H9 (cell line): ENCODE measurements around the gene NTSR2. TPM values are rescaled to one million over a fixed set of nuclear protein-coding genes. Genes with fewer than 3 reads are reported as not detected.

ENCODE experiments used
- DNase-seq: peaks from one replicate; pipeline ENCODE4 v3.0.0-alpha.2; 2017
- H2AFZ ChIP-seq: one replicate; pipeline ENCODE4 v1.6.1; 2013; ENCODE audit warnings: mild to moderate bottlenecking, low read length, control low read depth, moderate library complexity
- H2AK5ac ChIP-seq: 2 replicates; pipeline ENCODE4 v1.6.1; 2013; ENCODE audit warnings: low read length, control low read depth, mixed read lengths; ENCODE audit not compliant: insufficient read length
- H2BK120ac ChIP-seq: one replicate; pipeline ENCODE4 v1.6.1; 2013; ENCODE audit warnings: low read depth, mild to moderate bottlenecking, low read length, control low read depth, inconsistent platforms; ENCODE audit not compliant: poor library complexity, severe bottlenecking
- H2BK12ac ChIP-seq: 2 replicates; pipeline ENCODE4 v1.6.1; 2013; ENCODE audit warnings: low read length, control low read depth, mixed read lengths, low read depth; ENCODE audit not compliant: insufficient read length
- H2BK15ac ChIP-seq: 2 replicates; pipeline ENCODE4 v1.6.1; 2013; ENCODE audit warnings: low read depth, low read length, control low read depth
- H2BK20ac ChIP-seq: one replicate; pipeline ENCODE4 v1.6.1; 2013; ENCODE audit warnings: low read depth, mild to moderate bottlenecking, low read length, control low read depth, inconsistent platforms; ENCODE audit not compliant: poor library complexity, severe bottlenecking
- H2BK5ac ChIP-seq: 2 replicates; pipeline ENCODE4 v1.6.1; 2013; ENCODE audit warnings: low read length, control low read depth, mixed read lengths; ENCODE audit not compliant: insufficient read length
- H3K14ac ChIP-seq: 2 replicates; pipeline ENCODE4 v1.6.1; 2013; ENCODE audit warnings: low read length, control low read depth; ENCODE audit not compliant: insufficient read depth
- H3K18ac ChIP-seq: 2 replicates; pipeline ENCODE4 v1.6.1; 2013; ENCODE audit warnings: low read depth, mild to moderate bottlenecking, mixed read lengths, low read length, control low read depth; ENCODE audit not compliant: insufficient read length
- H3K23ac ChIP-seq: 2 replicates; pipeline ENCODE4 v1.6.1; 2013; ENCODE audit warnings: low read length, control low read depth, mixed read lengths, low read depth; ENCODE audit not compliant: insufficient read length
- H3K23me2 ChIP-seq: 2 replicates; pipeline ENCODE4 v1.6.1; 2013; ENCODE audit warnings: low read depth, mild to moderate bottlenecking, mixed read lengths, low read length, control low read depth; ENCODE audit not compliant: insufficient read length, poor library complexity, severe bottlenecking
- H3K27ac ChIP-seq: 2 replicates; pipeline ENCODE4 v1.5.1; 2013; ENCODE audit warnings: low read length, control low read depth, mixed read lengths, low read depth; ENCODE audit not compliant: insufficient read length
- H3K27me3 ChIP-seq: 2 replicates; pipeline ENCODE4 v1.6.1; 2013; ENCODE audit warnings: low read length, control low read depth, inconsistent platforms; ENCODE audit not compliant: insufficient read depth
- H3K4ac ChIP-seq: 2 replicates; pipeline ENCODE4 v1.6.1; 2013; ENCODE audit warnings: low read depth, mild to moderate bottlenecking, control low read depth, inconsistent platforms, low read length, moderate library complexity
- H3K4me1 ChIP-seq: 2 replicates; pipeline ENCODE4 v1.6.1; 2013; ENCODE audit warnings: low read length, control low read depth, inconsistent platforms; ENCODE audit not compliant: insufficient read depth
- H3K4me2 ChIP-seq: 2 replicates; pipeline ENCODE4 v1.6.1; 2013; ENCODE audit warnings: low read length, control low read depth, mixed read lengths; ENCODE audit not compliant: insufficient read length, insufficient read depth
- H3K56ac ChIP-seq: 2 replicates; pipeline ENCODE4 v1.6.1; 2013; ENCODE audit warnings: low read depth, mild to moderate bottlenecking, mixed read lengths, low read length, control low read depth; ENCODE audit not compliant: insufficient read length
- H3K79me1 ChIP-seq: 2 replicates; pipeline ENCODE4 v1.6.1; 2013; ENCODE audit warnings: low read depth, mild to moderate bottlenecking, moderate library complexity, low read length, control low read depth, inconsistent platforms; ENCODE audit not compliant: insufficient read depth, poor library complexity, severe bottlenecking
- H3K79me2 ChIP-seq: 2 replicates; pipeline ENCODE4 v1.6.1; 2013; ENCODE audit warnings: low read length, control low read depth, inconsistent platforms; ENCODE audit not compliant: insufficient read depth
- H3K9ac ChIP-seq: 2 replicates; pipeline ENCODE4 v1.6.1; 2013; ENCODE audit warnings: low read length, control low read depth, mixed read lengths; ENCODE audit not compliant: insufficient read length; ENCODE audit errors: extremely low read depth
- H3K9me3 ChIP-seq: one replicate; pipeline ENCODE4 v1.6.1; 2013; ENCODE audit warnings: low read depth, low read length, inconsistent platforms; ENCODE audit not compliant: control insufficient read depth
- H3T11ph ChIP-seq: one replicate; pipeline ENCODE4 v1.6.1; 2013; ENCODE audit warnings: mild to moderate bottlenecking, low read length, control low read depth, inconsistent platforms
- H4K20me1 ChIP-seq: one replicate; pipeline ENCODE4 v1.6.1; 2013; ENCODE audit not compliant: control insufficient read depth, insufficient read length, insufficient read depth
- H4K5ac ChIP-seq: 2 replicates; pipeline ENCODE4 v1.6.1; 2013; ENCODE audit warnings: low read depth, mild to moderate bottlenecking, mixed read lengths, low read length, control low read depth; ENCODE audit not compliant: insufficient read length
- H4K8ac ChIP-seq: replicated peaks from 2 replicates; pipeline ENCODE4 v1.6.1; 2013; ENCODE audit warnings: low read length, control low read depth, mixed read lengths, low read depth; ENCODE audit not compliant: insufficient read length
- H4K91ac ChIP-seq: 2 replicates; pipeline ENCODE4 v1.6.1; 2013; ENCODE audit warnings: low read depth, mild to moderate bottlenecking, moderate library complexity, mixed read lengths, low read length, control low read depth; ENCODE audit not compliant: insufficient read length
- H3K27ac Mint-ChIP-seq, 3 experiments: 2 replicates in 2 of 3; 3 replicates in 1 of 3; pipeline ENCODE4 v1.8.0; 2020 to 2021; ENCODE audit warnings: mixed read lengths in 3 of 3, mild to moderate bottlenecking in 1 of 3, moderate library complexity in 1 of 3
- H3K27me3 Mint-ChIP-seq: 2 replicates; pipeline ENCODE4 v1.8.0; 2021; ENCODE audit warnings: low read depth, mild to moderate bottlenecking, moderate library complexity, mixed read lengths
- H3K36me3 Mint-ChIP-seq, 3 experiments: 2 replicates in 2 of 3; 3 replicates in 1 of 3; pipeline ENCODE4 v1.8.0; 2020 to 2021; ENCODE audit warnings: low read depth in 3 of 3, mixed read lengths in 3 of 3; ENCODE audit not compliant: insufficient read depth in 1 of 3
- H3K4me1 Mint-ChIP-seq, 2 experiments: 2 replicates each; pipeline ENCODE4 v1.8.0; 2020; ENCODE audit warnings: mixed read lengths in 2 of 2
- H3K4me3 Mint-ChIP-seq, 2 experiments: 2 replicates in 1 of 2; 3 replicates in 1 of 2; pipeline ENCODE4 v1.8.0; 2020 to 2021; ENCODE audit warnings: mild to moderate bottlenecking in 2 of 2, mixed read lengths in 2 of 2, moderate library complexity in 1 of 2
- H3K9me3 Mint-ChIP-seq, 2 experiments: 2 replicates in 1 of 2; 3 replicates in 1 of 2; pipeline ENCODE4 v1.8.0; 2020; ENCODE audit warnings: mild to moderate bottlenecking in 2 of 2, mixed read lengths in 2 of 2, moderate library complexity in 1 of 2
- CTCF ChIP-seq: fragments of 200-600 bp; sonication (generic); conservative IDR thresholded peaks from 3 replicates; pipeline ENCODE4 v1.8.0; 2021; ENCODE audit warnings: antibody characterized with exemption, mild to moderate bottlenecking
- WGBS: extraction: QIAGEN DNeasy Blood & Tissue Kit; methylation state at CpG from one replicate; pipeline ENCODE4 v1.1.7; 2013; ENCODE audit warnings: missing lambda C conversion rate, low lambda C conversion rate, mixed read lengths; ENCODE audit not compliant: insufficient read length; ENCODE audit errors: extremely low coverage; 5-methylcytosine and 5-hydroxymethylcytosine counted together
- total RNA-seq: library from RNA; stranded (reverse); gene quantifications from 2 replicates; pipeline ENCODE4 v1.2.1, GENCODE V29; 2021

Gene NTSR2
- total RNA-seq, 1 experiment from 2014 or later, result not detected

- peaks cover 0 to 3% of the 10 kb centered on the region in 2 experiments; a peak in 1 of 4 replicates for H3K4me1 Mint-ChIP-seq
- H2BK5ac ChIP-seq, result no peak overlapping the region
- H3K36me3 Mint-ChIP-seq, result peaks cover 19 to 31% (median 25%) of the 10 kb centered on the region in 3 experiments
- no peaks in the 10 kb centered on the region; the same call in 1 of the 2 replicates for H3K27me3 Mint-ChIP-seq
- no peaks in the 10 kb centered on the region for H3K9me3 Mint-ChIP-seq
- no peak overlapping the region for H3K4ac ChIP-seq
- H3K18ac ChIP-seq, result no peak overlapping the region
- no peaks in the 10 kb centered on the region for H3K4me1 ChIP-seq
- H3K23me2 ChIP-seq, result no peaks in the 10 kb centered on the region
- no peak overlapping the region for H3K27ac ChIP-seq
- no CpG with 5 or more reads among the region's 28 CpGs for WGBS
- no peak overlapping the region for H4K5ac ChIP-seq
- no peak overlapping the region for H2AFZ ChIP-seq
- no peak overlapping the region for H3K4me3 Mint-ChIP-seq
- no peak overlapping the region for H2BK12ac ChIP-seq
- no peaks in the 10 kb centered on the region for H3K79me1 ChIP-seq
- DNase-seq, result no peak
- no peak overlapping the region for H3K9ac ChIP-seq
- H3K23ac ChIP-seq, result no peak overlapping the region
- no peak overlapping the region for H3K14ac ChIP-seq
- no peak for TF ChIP-seq CTCF
- no peak overlapping the region for H3K4me2 ChIP-seq
- H2AK5ac ChIP-seq, result no peak overlapping the region
- no peaks in the 10 kb centered on the region for H3K27me3 ChIP-seq
- H3T11ph ChIP-seq, result no peak overlapping the region
- no peaks in the 10 kb centered on the region for H3K79me2 ChIP-seq
- no peaks in the 10 kb centered on the region for H3K9me3 ChIP-seq
- H4K91ac ChIP-seq, result no peak overlapping the region
- H4K8ac ChIP-seq, result no peak overlapping the region
- no peak overlapping the region for H3K56ac ChIP-seq
- H2BK15ac ChIP-seq, result no peak overlapping the region
- H2BK20ac ChIP-seq, result no peak overlapping the region
- H2BK120ac ChIP-seq, result no peak overlapping the region
- no peak overlapping the region for H3K27ac Mint-ChIP-seq
- no peaks in the 10 kb centered on the region for H4K20me1 ChIP-seq
Observed at GRCh38 chr2:11633923-11634478, 36.0 kb downstream of the NTSR2 start.
